ENCODE results near the gene RANBP17.

Gene RANBP17

DNA sequence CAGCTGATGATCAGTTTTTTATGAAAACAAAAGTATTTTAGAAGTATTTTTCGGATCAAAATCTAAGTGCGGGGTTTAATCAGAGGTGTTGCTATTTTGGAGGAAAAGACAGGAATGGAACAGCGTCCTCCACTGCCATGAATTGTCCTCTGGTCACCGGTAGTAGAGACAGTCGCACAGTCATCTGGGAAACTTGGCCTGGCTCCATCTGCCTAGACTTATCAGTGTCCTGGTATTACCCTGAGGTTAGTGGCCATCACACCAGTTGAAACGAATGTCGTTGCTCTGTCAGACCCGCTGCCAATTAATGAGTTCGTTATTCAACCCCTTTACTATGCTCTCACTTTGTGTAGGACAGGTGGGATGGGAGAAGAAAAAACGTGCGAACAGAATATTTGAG is 455.4 kb downstream of the RANBP17 start:
- no peak for DNase-seq (ENCODE audit: low read depth)

- DNase-seq (ENCODE audit: low read depth), result no peak
These were observed 456.2 kb downstream of the RANBP17 start for GRCh38 chr5:171318026-171318425.

GRCh38 chr5:171321447-171321846 is 459.6 kb downstream of the RANBP17 start:
- DNase-seq (ENCODE audit: low read depth), result no peak

- DNase-seq (ENCODE audit: low read depth), result no peak
These were observed 460.7 kb downstream of the RANBP17 start for GRCh38 chr5:171322527-171322926.

- no peak for DNase-seq (ENCODE audit: low read depth)
These were observed 461.2 kb downstream of the RANBP17 start for GRCh38 chr5:171323007-171323406.

DNA sequence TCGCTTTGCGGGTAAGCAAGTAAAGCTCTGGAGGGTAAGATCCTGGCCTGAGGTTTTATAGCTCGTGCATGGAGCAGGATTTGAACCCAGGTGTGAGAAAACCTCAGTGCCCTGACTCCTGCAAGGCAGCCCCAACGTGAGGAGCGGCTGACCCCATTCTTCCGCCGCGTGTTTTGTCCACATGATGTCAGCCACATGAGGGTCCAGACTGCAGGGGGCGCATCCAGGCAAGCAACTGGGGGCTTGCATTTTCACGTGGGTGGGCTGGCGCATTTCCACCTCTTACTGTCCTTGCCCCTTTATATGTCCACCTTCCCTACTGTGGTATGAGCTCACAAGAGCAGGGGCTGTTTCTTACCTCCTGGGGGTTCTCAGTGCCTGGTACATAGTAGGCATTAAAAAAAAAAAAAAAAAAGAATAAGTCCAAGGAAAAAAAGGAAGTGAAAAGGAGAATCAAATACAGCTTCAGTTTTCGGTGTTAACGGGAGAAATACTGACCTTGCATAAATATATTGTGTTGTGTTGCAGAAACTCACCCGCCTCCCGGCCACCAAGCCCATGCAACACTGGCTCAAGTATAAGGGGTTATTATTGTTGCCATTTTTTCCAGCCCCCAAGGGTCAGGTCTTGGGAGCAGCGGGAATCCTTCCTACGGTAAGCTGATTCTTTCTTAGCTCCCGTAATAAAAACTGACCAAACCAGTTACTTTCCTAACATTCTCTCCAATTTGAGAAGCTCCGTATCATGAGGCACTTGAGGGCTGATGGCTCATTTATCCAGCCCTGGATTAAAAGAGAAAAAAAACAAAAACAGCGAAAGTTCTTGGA is 462.2 kb downstream of the RANBP17 start:
- DNase-seq (ENCODE audit: low read depth), result no peak

DNA sequence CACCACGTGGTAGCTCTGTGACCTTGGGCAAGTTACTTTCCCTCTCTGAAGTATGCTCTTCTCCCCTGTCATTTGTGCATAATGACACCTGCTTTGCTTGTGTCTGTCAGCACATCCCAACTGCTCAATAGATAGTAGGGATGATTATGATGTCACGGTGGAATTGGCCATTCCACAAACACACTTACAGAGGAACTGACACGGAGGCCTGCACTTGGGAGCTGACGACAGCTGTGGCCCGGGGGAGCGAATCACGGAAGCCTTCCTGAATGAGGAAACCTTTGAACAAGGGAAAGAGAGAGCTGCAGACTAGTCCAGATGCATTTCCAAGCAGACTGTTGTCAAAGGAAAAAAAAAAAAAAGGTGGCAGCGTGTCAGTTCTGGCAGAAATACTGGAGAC is 468.2 kb downstream of the RANBP17 start:
- no peak for DNase-seq (ENCODE audit: low read depth)

- DNase-seq (ENCODE audit: low read depth), result no peak
These were observed 473.8 kb downstream of the RANBP17 start for GRCh38 chr5:171335616-171336015.

GRCh38 chr5:171336521-171337209 is 474.8 kb downstream of the RANBP17 start:
- peak; percentile 72 for DNase-seq (ENCODE audit: low read depth)

- DNase-seq (ENCODE audit: low read depth), result no peak
These were observed 475.4 kb downstream of the RANBP17 start for GRCh38 chr5:171337210-171337569.

DNA sequence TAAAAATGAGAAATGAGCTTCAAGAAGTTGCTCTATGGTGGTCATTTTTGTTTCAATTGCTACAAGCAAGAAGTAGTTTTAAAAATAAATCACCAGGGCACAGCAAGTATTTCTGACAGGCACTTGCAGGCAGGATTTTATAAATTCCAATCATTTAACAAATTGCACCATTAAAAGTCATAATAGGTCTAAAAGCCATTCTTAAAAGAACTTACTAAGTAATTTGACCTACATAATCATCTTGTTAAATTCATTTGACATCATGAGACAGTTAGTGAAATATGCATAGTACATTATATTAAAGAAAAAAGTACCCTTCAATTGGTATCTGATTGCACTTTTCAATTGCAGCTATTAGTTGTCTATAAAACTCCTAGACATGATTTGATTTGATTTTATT is 478.2 kb downstream of the RANBP17 start:
- DNase-seq (ENCODE audit: low read depth), result no peak

DNA sequence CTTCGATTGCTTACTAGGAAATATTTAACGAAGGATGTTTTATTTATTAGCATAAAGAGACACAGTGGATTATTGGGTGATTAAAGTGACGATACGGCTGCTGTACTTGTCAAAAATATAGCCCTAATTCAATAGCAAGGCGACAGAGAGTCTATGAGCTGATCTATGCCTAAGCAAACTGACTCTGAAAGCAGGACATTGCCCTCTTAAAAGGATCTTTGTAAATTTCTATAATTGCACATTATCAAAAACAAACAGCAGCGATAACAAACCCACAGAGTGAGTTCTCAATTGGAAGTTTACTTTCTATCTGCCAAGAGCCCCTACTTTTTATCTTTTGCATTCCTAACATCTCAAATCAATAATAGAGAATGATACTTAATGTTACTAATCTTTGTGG is 478.7 kb downstream of the RANBP17 start:
- no peak for DNase-seq (ENCODE audit: low read depth)

DNA sequence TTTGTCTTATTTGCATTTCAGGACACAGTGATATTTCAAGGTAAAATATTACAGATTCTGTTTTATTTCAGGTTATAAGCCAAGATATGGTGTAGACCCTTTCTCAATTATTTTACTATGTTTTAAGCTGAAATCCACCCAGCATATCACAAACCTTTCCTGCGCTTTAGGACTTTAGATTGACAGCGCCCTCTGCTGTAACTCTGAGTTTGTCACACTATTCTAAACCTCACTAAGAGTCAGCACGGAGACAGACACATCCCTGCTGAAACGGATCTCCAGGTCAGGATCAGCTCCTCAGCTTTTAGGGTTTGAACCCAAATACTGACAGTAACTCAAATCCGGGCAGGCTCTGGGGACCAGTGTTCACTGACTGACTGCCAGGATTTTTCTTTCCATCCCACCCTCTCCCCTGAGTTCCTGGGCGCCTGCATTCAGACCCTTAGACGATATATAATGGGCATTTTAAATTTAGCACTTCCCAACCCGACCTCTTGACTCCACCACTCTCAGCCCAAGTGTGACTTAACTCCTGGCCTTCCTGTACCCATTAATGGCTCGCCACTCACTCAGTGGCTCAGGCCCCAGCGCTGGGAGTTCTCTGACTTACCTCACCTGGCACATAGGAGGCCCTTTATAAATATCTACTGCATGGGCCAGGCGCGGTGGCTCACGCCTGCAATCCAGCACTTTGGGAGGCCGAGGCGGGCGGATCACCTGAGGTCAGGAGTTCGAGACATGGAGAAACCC is 480.7 kb downstream of the RANBP17 start:
- peak; percentile 71 for DNase-seq (ENCODE audit: low read depth)

- no peak for DNase-seq (ENCODE audit: low read depth)
These were observed 483.3 kb downstream of the RANBP17 start for GRCh38 chr5:171344936-171345608.

Measured in iris pigment epithelial cell (primary cell).